GM19328 (cell line): Measurements from ENCODE around the gene MICALL2.

Experiments
- ATAC-seq: cut with Tn5 transposase; IDR thresholded peaks from one replicate; pipeline ENCODE4 v1.9.1; 2021; ENCODE audit warnings: mild to moderate bottlenecking, moderate library complexity; ENCODE audit not compliant: unreplicated experiment

The MICALL2 gene

GRCh38 chr7:1493571-1493970, 34.3 kb upstream of the MICALL2 start:
- no peak for ATAC-seq

- ATAC-seq = no peak
These were observed 33.9 kb upstream of the MICALL2 start for GRCh38 chr7:1493129-1493528.

GRCh38 chr7:1492640-1493039, 33.4 kb upstream of the MICALL2 start:
- no peak for ATAC-seq

GRCh38 chr7:1492221-1492620, 33.0 kb upstream of the MICALL2 start:
- ATAC-seq = no peak

- ATAC-seq = no peak
These were observed 31.6 kb upstream of the MICALL2 start for GRCh38 chr7:1490837-1491236.

GRCh38 chr7:1489336-1489735, 30.1 kb upstream of the MICALL2 start:
- no peak for ATAC-seq

- no peak for ATAC-seq
These were observed 28.7 kb upstream of the MICALL2 start for GRCh38 chr7:1488016-1488415.

- no peak for ATAC-seq
These were observed 28.2 kb upstream of the MICALL2 start for GRCh38 chr7:1487466-1487865.

- ATAC-seq = no peak
These were observed 27.3 kb upstream of the MICALL2 start for GRCh38 chr7:1486571-1486970.

GRCh38 chr7:1485156-1485555, 25.9 kb upstream of the MICALL2 start:
- ATAC-seq = no peak

GRCh38 chr7:1484569-1484968, 25.3 kb upstream of the MICALL2 start:
- no peak for ATAC-seq

- ATAC-seq = no peak
These were observed 24.6 kb upstream of the MICALL2 start for GRCh38 chr7:1483536-1484505.

GRCh38 chr7:1483079-1483478, 23.8 kb upstream of the MICALL2 start:
- no peak for ATAC-seq

- ATAC-seq = no peak
These were observed 22.0 kb upstream of the MICALL2 start for GRCh38 chr7:1481300-1481699.

- ATAC-seq = no peak
These were observed 21.4 kb upstream of the MICALL2 start for GRCh38 chr7:1480670-1481069.

GRCh38 chr7:1479287-1479686, 20.0 kb upstream of the MICALL2 start:
- no peak for ATAC-seq

GRCh38 chr7:1478480-1478879, 19.2 kb upstream of the MICALL2 start:
- no peak for ATAC-seq

GRCh38 chr7:1476859-1477258, 17.6 kb upstream of the MICALL2 start:
- ATAC-seq = no peak

GRCh38 chr7:1475991-1476390, 16.7 kb upstream of the MICALL2 start:
- ATAC-seq = no peak

- no peak for ATAC-seq
These were observed 16.1 kb upstream of the MICALL2 start for GRCh38 chr7:1475393-1475792.

- ATAC-seq = no peak
These were observed 15.5 kb upstream of the MICALL2 start for GRCh38 chr7:1474736-1475135.

- ATAC-seq = no peak
These were observed 14.7 kb upstream of the MICALL2 start for GRCh38 chr7:1473864-1474512.
